ENCODE results near the gene CNTNAP2.

Gene CNTNAP2

DNA sequence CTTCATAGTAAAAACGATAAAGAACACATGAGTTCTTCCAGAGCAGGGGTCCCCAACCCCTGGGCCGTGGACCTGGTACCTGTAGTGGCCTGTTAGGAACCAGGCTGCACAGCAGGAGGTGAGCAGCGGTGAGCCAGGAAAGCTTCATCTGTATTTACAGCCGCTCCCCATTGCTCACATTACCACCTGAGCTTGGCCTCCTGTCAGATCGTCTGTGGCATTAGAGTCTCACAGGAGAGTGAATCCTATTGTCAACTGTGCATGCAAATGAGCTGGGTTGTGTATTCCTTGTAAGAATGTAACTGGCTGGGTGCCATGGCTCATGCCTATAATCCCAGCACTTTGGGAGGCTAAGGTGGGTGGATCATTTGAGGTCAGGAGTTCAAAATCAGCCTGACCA, 229.5 kb downstream of the CNTNAP2 start:
- TF ChIP-seq, protein P1, sequence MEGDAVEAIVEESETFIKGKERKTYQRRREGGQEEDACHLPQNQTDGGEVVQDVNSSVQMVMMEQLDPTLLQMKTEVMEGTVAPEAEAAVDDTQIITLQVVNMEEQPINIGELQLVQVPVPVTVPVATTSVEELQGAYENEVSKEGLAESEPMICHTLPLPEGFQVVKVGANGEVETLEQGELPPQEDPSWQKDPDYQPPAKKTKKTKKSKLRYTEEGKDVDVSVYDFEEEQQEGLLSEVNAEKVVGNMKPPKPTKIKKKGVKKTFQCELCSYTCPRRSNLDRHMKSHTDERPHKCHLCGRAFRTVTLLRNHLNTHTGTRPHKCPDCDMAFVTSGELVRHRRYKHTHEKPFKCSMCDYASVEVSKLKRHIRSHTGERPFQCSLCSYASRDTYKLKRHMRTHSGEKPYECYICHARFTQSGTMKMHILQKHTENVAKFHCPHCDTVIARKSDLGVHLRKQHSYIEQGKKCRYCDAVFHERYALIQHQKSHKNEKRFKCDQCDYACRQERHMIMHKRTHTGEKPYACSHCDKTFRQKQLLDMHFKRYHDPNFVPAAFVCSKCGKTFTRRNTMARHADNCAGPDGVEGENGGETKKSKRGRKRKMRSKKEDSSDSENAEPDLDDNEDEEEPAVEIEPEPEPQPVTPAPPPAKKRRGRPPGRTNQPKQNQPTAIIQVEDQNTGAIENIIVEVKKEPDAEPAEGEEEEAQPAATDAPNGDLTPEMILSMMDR (conservative IDR thresholded peaks at IDR 0.05): no peak
- no peak overlapping the region for H3K27ac ChIP-seq

DNA sequence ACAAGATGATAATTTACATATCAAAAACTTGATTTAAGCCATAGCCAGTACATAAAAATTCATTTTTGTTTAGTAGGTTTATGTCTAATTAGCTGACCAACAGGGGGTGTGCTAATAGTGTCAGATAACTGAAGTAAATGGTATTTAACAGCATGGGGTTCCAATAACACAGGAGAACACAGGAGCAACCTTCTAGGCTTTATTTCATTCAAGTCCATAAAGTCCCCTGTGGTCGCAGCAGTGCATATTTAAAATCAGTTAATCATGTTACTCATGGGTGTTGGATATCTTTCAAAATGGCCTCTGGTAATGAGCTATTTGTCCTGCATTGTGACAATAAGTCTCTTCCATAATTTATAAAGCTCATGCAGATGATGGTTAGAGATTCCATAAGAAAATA, 238.6 kb downstream of the CNTNAP2 start:
- TF ChIP-seq, protein P1 (conservative IDR thresholded peaks at IDR 0.05): no peak
- H3K27ac ChIP-seq: no peak overlapping the region

GRCh38 chr7:146359176-146359575, 242.6 kb downstream of the CNTNAP2 start:
- TF ChIP-seq, protein P1 (conservative IDR thresholded peaks at IDR 0.05): no peak
- H3K27ac ChIP-seq: no peak overlapping the region

DNA sequence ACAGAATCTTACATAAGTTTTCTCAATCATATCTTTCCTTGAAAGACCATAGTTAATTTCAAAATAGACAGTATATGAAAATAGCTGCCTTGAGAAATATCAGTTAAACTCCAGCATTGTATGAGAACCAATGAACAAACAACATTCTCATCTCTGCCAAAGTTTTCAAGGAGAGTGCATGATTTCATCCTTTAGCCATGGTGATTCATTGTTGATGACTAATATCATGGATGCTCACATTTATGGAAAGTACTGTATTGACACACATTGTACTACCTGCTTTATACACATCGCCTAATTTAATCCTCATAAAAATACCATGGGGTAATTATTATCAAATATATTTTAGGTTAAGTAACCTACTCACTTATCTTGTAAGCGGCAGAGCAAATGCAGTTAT, 250.3 kb downstream of the CNTNAP2 start:
- H3K27ac ChIP-seq: no peak overlapping the region
- TF ChIP-seq, protein P1 (conservative IDR thresholded peaks at IDR 0.05): no peak

DNA sequence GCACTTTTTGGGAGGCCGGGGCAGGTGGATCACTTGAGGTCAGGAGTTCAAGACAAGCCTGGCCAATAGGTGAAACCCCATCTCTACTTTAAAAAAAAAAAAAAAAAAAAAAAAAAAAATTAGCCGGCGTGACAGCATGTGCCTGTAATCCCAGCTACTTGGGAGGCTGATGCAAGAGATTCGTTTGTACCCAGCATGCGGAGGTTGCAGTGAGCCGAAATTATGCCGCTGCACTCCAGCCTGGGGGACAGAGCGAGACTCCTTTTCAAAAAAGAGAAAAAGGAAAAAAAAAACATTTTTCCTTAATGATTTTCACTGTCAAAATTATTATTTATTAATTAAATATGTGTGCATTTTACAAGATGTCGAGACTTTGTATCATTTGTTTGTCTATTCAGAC, 253.6 kb downstream of the CNTNAP2 start:
- TF ChIP-seq, protein P1 (conservative IDR thresholded peaks at IDR 0.05): no peak
- no peak overlapping the region for H3K27ac ChIP-seq

- H3K27ac ChIP-seq: no peak overlapping the region
Measured at GRCh38 chr7:146375170-146375569, 258.6 kb downstream of the CNTNAP2 start.

GRCh38 chr7:146378196-146378595, 261.6 kb downstream of the CNTNAP2 start:
- no peak overlapping the region for H3K27ac ChIP-seq
- TF ChIP-seq, protein P1 (conservative IDR thresholded peaks at IDR 0.05): no peak

More at GRCh38 chr7:146375170-146375569, 258.6 kb downstream of the CNTNAP2 start:
- TF ChIP-seq, protein P1 (conservative IDR thresholded peaks at IDR 0.05): no peak

DNA sequence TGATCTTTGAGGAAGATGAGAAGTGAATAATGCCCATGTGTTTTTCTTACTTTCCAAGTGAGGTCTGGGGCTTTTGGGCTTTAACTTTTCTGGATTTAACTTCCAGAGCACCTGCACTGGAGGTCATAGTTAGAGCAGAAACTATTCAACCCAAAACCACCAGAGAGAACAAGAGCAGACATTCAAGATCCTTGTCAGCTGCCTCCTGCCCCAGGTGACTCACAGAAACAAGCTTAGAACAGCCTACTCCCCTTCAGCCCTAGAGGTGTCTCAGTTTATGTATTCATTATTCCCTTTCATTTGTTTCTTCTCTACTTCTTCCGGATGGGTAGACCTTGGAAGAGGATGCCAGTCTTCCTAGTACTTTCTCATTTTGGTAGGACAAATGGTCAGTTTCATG, 270.5 kb downstream of the CNTNAP2 start:
- H3K27ac ChIP-seq: no peak overlapping the region
- TF ChIP-seq, protein P1 (conservative IDR thresholded peaks at IDR 0.05): no peak

All from VCaP (cell line).